ENCODE results near the gene LIG3. TPM values are rescaled to one million over a fixed set of nuclear protein-coding genes. Genes with fewer than 3 reads are reported as not detected.

The LIG3 gene
- total RNA-seq, 1 donor from 2014 or later, result 44.7 TPM

DNA sequence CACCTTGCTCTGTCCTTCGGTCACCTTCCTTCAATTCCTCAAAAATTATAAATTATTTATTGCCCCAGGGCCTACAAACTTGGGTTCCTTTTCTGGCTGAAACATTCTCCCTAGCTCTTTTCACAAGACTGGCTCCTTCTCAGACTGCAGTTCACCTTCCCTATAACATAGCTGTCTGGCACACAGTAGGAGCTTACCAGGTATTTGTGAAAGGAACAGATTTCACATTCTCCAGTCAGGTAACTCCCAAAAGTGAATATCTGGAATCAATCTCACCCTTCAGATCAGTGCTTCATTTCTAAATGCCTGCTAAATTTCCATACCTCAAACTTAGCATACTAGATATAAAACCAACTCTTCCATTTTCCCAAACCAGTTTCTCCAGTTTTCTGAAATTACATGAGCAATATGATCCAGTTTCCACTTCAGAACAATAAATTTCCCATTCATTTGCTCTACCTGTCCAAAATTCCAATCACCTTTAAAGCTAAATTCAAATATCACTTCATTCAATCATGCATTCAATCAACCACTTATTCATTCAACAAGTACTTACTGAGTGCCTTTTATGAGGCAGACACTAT, 77.1 kb downstream of the LIG3 start:
- TF ChIP-seq, protein P1, sequence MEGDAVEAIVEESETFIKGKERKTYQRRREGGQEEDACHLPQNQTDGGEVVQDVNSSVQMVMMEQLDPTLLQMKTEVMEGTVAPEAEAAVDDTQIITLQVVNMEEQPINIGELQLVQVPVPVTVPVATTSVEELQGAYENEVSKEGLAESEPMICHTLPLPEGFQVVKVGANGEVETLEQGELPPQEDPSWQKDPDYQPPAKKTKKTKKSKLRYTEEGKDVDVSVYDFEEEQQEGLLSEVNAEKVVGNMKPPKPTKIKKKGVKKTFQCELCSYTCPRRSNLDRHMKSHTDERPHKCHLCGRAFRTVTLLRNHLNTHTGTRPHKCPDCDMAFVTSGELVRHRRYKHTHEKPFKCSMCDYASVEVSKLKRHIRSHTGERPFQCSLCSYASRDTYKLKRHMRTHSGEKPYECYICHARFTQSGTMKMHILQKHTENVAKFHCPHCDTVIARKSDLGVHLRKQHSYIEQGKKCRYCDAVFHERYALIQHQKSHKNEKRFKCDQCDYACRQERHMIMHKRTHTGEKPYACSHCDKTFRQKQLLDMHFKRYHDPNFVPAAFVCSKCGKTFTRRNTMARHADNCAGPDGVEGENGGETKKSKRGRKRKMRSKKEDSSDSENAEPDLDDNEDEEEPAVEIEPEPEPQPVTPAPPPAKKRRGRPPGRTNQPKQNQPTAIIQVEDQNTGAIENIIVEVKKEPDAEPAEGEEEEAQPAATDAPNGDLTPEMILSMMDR (IDR thresholded peaks at IDR 0.05), result no peak
- Mint-ChIP-seq H3K36me3 (ENCODE audit: unreplicated experiment) (peaks cover 17% of the 10 kb centered on the region), H3K4me3 (ENCODE audit: unreplicated experiment) (no peak overlapping the region), H3K9me3 (ENCODE audit: unreplicated experiment) (no peaks in the 10 kb centered on the region), H3K4me1 (ENCODE audit: unreplicated experiment) (peaks cover 17% of the 10 kb centered on the region), H3K27ac (ENCODE audit: unreplicated experiment) (no peak overlapping the region), H3K27me3 (ENCODE audit: unreplicated experiment) (no peaks in the 10 kb centered on the region)
- no peak for DNase-seq (ENCODE audit: extremely low spot score, unreplicated experiment)

Other genes starting within 250 kb of the LIG3 start
- gene CCT6B, start 19.1 kb upstream of the LIG3 start, total RNA-seq, result 3.2 and 3.6 TPM in 2 replicates
- 16.4 and 17.5 TPM in 2 replicates for gene ZNF830, start 19.0 kb upstream of the LIG3 start, total RNA-seq
- 19.3 and 22.9 TPM in 2 replicates for gene RFFL, start 83.2 kb downstream of the LIG3 start, total RNA-seq
- 14.8 and 18.2 TPM in 2 replicates for gene RAD51D, start 139.3 kb downstream of the LIG3 start, total RNA-seq
- not detected in 2 replicates for gene FNDC8, start 141.1 kb downstream of the LIG3 start, total RNA-seq
- gene NLE1, start 161.8 kb downstream of the LIG3 start, total RNA-seq, result 10.7 and 11.8 TPM in 2 replicates
- gene UNC45B, start 167.3 kb downstream of the LIG3 start, total RNA-seq, result not detected in 2 replicates
- gene SLC35G3, start 213.9 kb downstream of the LIG3 start, total RNA-seq, result not detected in 2 replicates